T47D (cell line): Measurements from ENCODE around the gene LRP1.
A peak's percentile ranks its signal among the peaks of the same experiment; 100 is the strongest.

Experiments
- DNase-seq, 2 experiments: peaks; one replicate each; pipeline versions ENCODE4 v3.0.0 to v3.0.0-alpha.2; 2011 to 2012; ENCODE audit warnings: low read depth in 1 of 2, low spot score in 1 of 2
- JUND ChIP-seq: IDR thresholded peaks from 2 replicates; pipeline ENCODE4 v1.6.1; 2012; ENCODE audit warnings: low read depth
- in situ Hi-C: cut with HindIII; loops from 2 replicates; pipeline ENCODE4 v1.10.0; 2016; ENCODE audit warnings: low sequenced_read_pairs, low pct_unique_long_range_greater_than_20kb

Gene LRP1

GRCh38 chr12:57207731-57208630, 79.7 kb downstream of the LRP1 start:
- TF ChIP-seq JUND, result no peak
- no peak for DNase-seq
- in situ Hi-C loops, result no loop called here

- in situ Hi-C loops, result no loop called here
- DNase-seq, result no peak
- TF ChIP-seq JUND, result no peak
These were observed 80.5 kb downstream of the LRP1 start for GRCh38 chr12:57208631-57209282.

- no peak for TF ChIP-seq JUND
- in situ Hi-C loops, result no loop called here
These were observed 81.6 kb downstream of the LRP1 start for GRCh38 chr12:57209916-57210315.

GRCh38 chr12:57210461-57210860, 82.2 kb downstream of the LRP1 start:
- no peak for DNase-seq
- no peak for TF ChIP-seq JUND
- in situ Hi-C loops, result no loop called here

More at GRCh38 chr12:57209916-57210315, 81.6 kb downstream of the LRP1 start:
- DNase-seq, result no peak

- in situ Hi-C loops, result no loop called here
- no peak for DNase-seq
- TF ChIP-seq JUND, result no peak
These were observed 82.8 kb downstream of the LRP1 start for GRCh38 chr12:57210926-57211692.

- TF ChIP-seq JUND, result no peak
- in situ Hi-C loops, result no loop called here
- DNase-seq, result no peak
These were observed 83.8 kb downstream of the LRP1 start for GRCh38 chr12:57211791-57212700.

GRCh38 chr12:57212701-57213057, 84.4 kb downstream of the LRP1 start:
- in situ Hi-C loops, result no loop called here
- no peak for TF ChIP-seq JUND

GRCh38 chr12:57213058-57213715, 84.9 kb downstream of the LRP1 start:
- in situ Hi-C loops, result no loop called here
- no peak for TF ChIP-seq JUND
- peak; percentile 93 to 96 for DNase-seq

More at GRCh38 chr12:57212701-57213057, 84.4 kb downstream of the LRP1 start:
- DNase-seq, result no peak

GRCh38 chr12:57213763-57214397, 85.6 kb downstream of the LRP1 start:
- no peak for TF ChIP-seq JUND
- in situ Hi-C loops, result no loop called here
- DNase-seq, result peak; percentile 70 to 76

- peak; percentile 77 to 78 for DNase-seq
- in situ Hi-C loops, result no loop called here
These were observed 86.1 kb downstream of the LRP1 start for GRCh38 chr12:57214398-57214781.

GRCh38 chr12:57215065-57215464, 86.8 kb downstream of the LRP1 start:
- no peak for TF ChIP-seq JUND
- in situ Hi-C loops, result no loop called here
- DNase-seq, result no peak

More at GRCh38 chr12:57214398-57214781, 86.1 kb downstream of the LRP1 start:
- TF ChIP-seq JUND, result no peak
